Choroid plexus epithelial cell (primary cell): ENCODE measurements around the gene DUOXA2.
A peak's percentile ranks its signal among the peaks of the same experiment; 100 is the strongest.

Experiments used
- DNase-seq: peaks from one replicate; pipeline ENCODE4 v3.0.0-alpha.2; 2010; ENCODE audit warnings: low read depth
- H3K4me3 ChIP-seq: 2 replicates; pipeline ENCODE4 v1.5.1; 2011; ENCODE audit warnings: low read depth, mild to moderate bottlenecking, control low read depth, low read length, moderate library complexity
- CTCF ChIP-seq: conservative IDR thresholded peaks from 2 replicates; pipeline ENCODE4 v1.5.1; 2011; ENCODE audit warnings: low read depth, mild to moderate bottlenecking, control low read depth, inconsistent platforms, low read length, moderate library complexity

The DUOXA2 gene

DNA sequence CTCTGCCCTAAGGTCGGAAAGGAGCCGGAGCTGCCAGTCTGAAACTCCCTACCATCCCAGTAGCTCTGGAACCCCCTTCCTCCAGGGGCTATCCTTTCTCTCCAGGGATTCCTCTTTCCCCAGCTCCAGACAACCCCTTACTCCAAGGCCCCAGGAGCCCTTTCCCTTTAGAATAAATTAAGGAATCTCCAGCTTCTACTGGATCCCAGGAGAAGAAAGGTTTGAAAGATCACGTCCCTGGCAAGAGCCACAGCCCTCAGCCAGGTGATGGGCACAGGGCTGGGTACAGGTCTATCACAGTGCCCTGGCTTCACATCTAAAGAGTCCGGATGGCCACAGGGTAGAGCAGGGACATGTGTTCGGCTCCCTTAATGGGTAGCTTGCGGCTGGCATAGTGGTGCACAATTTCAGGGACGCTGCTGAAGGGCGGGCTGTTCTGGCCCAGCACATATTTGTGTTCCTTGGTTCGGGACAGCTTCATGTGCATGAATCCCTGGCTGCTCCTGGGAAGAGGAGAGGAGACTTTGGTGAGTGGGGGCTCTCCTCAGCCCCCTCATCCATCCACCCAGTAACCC, 53.6 kb downstream of the DUOXA2 start:
- H3K4me3 ChIP-seq, result peak overlapping the region; percentile 65
- no peak for DNase-seq
- TF ChIP-seq CTCF, result no peak
